ENCODE measurements around the gene VAV3. TPM values are rescaled to one million over a fixed set of nuclear protein-coding genes. Genes with fewer than 3 reads are reported as not detected.

The VAV3 gene
- total and polyA plus RNA-seq, 2 of the 13 experiments (the other 11 are each of a cell fraction or from before 2014, with no cell fraction given), result 15.9 to 29.8 TPM

GRCh38 chr1:107530543-107530942, 434.4 kb downstream of the VAV3 start (continued):
- no peak for TF ChIP-seq ZUFSP (CRISPR knock-in tag; IDR thresholded peaks at IDR 0.05; ENCODE audit: borderline replicate concordance)
- TF ChIP-seq, protein P1, sequence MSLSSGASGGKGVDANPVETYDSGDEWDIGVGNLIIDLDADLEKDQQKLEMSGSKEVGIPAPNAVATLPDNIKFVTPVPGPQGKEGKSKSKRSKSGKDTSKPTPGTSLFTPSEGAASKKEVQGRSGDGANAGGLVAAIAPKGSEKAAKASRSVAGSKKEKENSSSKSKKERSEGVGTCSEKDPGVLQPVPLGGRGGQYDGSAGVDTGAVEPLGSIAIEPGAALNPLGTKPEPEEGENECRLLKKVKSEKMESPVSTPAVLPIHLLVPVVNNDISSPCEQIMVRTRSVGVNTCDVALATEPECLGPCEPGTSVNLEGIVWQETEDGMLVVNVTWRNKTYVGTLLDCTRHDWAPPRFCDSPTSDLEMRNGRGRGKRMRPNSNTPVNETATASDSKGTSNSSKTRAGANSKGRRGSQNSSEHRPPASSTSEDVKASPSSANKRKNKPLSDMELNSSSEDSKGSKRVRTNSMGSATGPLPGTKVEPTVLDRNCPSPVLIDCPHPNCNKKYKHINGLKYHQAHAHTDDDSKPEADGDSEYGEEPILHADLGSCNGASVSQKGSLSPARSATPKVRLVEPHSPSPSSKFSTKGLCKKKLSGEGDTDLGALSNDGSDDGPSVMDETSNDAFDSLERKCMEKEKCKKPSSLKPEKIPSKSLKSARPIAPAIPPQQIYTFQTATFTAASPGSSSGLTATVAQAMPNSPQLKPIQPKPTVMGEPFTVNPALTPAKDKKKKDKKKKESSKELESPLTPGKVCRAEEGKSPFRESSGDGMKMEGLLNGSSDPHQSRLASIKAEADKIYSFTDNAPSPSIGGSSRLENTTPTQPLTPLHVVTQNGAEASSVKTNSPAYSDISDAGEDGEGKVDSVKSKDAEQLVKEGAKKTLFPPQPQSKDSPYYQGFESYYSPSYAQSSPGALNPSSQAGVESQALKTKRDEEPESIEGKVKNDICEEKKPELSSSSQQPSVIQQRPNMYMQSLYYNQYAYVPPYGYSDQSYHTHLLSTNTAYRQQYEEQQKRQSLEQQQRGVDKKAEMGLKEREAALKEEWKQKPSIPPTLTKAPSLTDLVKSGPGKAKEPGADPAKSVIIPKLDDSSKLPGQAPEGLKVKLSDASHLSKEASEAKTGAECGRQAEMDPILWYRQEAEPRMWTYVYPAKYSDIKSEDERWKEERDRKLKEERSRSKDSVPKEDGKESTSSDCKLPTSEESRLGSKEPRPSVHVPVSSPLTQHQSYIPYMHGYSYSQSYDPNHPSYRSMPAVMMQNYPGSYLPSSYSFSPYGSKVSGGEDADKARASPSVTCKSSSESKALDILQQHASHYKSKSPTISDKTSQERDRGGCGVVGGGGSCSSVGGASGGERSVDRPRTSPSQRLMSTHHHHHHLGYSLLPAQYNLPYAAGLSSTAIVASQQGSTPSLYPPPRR (CRISPR knock-in tag; IDR thresholded peaks at IDR 0.05; ENCODE audit: borderline replicate concordance), result no peak
- TF ChIP-seq, protein P2, sequence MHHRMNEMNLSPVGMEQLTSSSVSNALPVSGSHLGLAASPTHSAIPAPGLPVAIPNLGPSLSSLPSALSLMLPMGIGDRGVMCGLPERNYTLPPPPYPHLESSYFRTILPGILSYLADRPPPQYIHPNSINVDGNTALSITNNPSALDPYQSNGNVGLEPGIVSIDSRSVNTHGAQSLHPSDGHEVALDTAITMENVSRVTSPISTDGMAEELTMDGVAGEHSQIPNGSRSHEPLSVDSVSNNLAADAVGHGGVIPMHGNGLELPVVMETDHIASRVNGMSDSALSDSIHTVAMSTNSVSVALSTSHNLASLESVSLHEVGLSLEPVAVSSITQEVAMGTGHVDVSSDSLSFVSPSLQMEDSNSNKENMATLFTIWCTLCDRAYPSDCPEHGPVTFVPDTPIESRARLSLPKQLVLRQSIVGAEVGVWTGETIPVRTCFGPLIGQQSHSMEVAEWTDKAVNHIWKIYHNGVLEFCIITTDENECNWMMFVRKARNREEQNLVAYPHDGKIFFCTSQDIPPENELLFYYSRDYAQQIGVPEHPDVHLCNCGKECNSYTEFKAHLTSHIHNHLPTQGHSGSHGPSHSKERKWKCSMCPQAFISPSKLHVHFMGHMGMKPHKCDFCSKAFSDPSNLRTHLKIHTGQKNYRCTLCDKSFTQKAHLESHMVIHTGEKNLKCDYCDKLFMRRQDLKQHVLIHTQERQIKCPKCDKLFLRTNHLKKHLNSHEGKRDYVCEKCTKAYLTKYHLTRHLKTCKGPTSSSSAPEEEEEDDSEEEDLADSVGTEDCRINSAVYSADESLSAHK (CRISPR knock-in tag; IDR thresholded peaks at IDR 0.05; ENCODE audit: borderline replicate concordance), result no peak
